HG02610 (cell line): Measurements from ENCODE around the gene CCDC32.
A peak's percentile ranks its signal among the peaks of the same experiment; 100 is the strongest.

ENCODE experiments used
- ATAC-seq: cut with Tn5 transposase; IDR thresholded peaks from one replicate; pipeline ENCODE4 v1.9.1; 2021; ENCODE audit warnings: mild to moderate bottlenecking, moderate library complexity; ENCODE audit not compliant: unreplicated experiment

CCDC32 gene

GRCh38 chr15:40513609-40514008 is 51.2 kb downstream of the CCDC32 start:
- no peak for ATAC-seq

- ATAC-seq, result no peak
These were observed 52.4 kb downstream of the CCDC32 start for GRCh38 chr15:40512440-40512839.

GRCh38 chr15:40511472-40512133 is 53.2 kb downstream of the CCDC32 start:
- ATAC-seq, result peak; percentile 43

DNA sequence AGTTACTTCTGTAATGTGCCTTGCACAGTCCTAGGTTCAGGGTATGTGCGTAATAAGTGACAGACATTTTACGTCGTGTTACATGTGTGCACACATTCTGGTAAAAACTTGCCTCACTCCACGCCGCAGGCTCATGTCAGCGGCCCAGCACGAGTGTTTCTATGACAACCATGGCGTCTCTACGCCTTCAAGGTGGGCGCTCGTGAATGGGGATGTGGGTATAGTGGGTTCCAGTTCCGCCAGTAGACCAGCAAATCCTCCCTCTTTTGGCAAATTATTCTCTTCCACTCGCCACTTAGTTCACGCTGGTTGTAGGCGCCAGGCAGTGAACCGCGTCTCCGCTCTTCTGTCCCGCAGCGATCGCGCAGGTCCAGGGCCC is 53.8 kb downstream of the CCDC32 start:
- peak; percentile 38 for ATAC-seq

DNA sequence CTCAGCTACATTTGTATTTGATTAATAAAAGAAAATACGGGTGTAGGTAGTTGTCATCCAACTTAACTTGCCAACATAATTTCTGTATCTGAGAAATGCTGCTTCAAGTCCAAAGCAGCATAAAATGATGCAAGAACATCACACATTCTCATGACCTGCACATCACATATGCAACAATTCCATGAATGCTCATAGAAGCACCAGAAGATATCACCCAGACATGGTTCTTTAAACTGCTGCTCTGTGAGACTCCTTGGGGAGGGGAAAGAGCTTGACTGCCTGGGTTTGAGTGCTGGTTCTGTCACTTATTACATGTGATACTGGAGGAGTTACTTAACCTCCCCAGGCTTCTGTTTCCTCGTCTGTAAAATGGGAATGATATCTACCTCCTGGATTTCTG is 54.6 kb downstream of the CCDC32 start:
- no peak for ATAC-seq

DNA sequence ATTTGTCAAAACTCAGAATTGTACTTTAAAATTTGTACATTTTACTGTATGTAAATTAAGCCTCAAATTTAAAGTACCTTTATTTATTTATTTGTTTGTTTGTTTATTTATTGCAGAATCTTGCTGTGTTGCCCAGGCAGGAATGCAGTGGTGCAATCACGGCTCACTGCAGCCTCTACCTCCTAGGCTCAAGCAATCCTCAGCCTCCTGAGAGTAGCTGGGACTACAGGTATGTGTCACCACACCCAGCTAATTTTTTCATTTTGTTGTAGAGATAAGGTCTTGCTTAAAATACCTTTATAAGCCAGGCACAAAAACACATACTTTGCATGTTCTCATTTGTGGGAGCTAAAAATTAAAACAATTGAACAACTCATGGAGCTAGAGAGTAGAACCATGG is 56.6 kb downstream of the CCDC32 start:
- ATAC-seq, result no peak

- ATAC-seq, result peak; percentile 59
These were observed 57.8 kb downstream of the CCDC32 start for GRCh38 chr15:40506964-40507571.
